ELF-1 (cell line): ENCODE measurements around the gene TEN1.

Experiments
- DNase-seq: peaks from one replicate; pipeline ENCODE4 v3.0.0-alpha.2; 2016; ENCODE audit warnings: low read depth, low spot score

The TEN1 gene

GRCh38 chr17:76005263-76006149, 26.5 kb downstream of the TEN1 start:
- peak; percentile 84 for DNase-seq

- no peak for DNase-seq
These were observed 28.2 kb downstream of the TEN1 start for GRCh38 chr17:76007131-76007849.

GRCh38 chr17:76007850-76008165, 28.8 kb downstream of the TEN1 start:
- no peak for DNase-seq

DNA sequence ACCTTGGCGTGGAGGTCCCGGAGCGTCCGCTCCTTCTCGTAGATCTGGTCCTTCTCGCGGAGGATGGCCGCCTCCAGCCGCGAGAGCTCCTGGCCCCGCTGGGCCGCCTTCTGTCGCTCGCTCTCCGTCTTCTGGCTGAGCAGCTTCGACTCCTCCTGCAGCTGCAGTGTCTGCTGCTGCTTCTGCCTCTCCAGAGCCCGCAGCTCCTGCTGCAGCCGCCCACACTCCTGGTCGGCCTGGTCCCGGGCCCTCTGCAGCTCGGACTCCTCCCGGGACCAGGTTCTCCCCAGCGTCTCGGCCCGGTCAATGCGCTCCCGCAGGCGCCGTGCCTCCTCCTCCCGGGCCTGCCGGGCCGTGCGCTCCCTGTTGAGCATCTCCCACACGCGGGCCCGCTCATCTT, 29.2 kb downstream of the TEN1 start:
- no peak for DNase-seq

DNA sequence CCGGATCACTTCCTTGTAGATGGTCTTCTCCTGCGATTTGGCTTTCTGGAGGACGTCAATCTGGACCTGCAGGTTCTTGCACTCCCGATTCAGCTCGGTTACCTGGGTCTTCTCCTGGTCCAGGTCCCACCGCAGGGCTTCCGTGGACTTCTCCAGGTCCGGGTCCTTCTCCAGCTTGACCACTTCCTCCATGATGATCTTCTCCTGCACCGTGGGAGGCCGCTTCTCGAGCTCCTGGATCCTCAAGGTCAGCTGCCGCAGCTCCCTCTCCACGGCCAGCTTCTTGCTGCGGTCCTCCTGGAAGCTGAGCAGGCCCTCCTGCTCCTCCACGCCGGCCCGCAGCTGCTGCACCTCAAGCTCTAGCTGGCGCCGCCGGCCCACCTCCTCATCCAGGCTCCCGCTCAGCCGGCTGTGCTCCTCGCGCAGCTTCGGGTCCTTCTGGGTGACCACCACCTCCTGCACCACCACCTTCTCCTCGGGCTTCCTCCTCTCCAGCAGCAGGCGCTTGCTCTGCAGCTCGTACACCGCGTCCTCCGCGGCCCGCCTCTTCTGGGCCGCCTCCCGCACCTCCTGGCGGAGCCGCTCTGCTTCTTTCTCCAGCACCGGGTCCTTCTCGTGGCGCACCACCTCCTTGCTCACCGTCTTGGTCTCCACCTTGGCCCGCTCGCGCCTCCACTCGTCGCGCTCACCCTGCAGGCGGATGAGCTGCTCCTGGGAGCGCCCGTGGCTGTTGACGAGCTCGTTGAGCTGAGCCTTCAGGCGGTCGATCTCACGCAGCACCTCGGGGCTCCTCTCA, 29.8 kb downstream of the TEN1 start:
- no peak for DNase-seq

DNA sequence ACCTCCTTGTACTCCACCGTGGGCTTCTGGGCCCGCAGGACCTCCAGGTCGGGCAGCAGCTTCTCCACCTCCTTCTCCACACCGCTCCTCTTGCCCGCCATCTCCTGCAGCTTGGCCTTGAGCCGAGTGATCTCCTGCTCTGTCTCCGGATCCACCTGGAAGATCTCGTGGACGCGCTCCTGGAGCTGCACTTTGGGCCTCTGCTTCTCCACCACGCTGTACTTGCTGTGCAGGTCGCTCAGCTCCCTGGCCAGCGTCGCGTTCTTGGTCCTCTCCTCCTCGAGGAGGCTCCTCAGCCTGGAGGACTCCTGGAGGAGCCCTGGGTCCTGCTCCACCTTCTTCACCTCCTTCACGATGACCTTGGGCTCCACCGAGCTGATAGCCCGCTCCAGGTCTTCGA, 30.4 kb downstream of the TEN1 start:
- no peak for DNase-seq

DNA sequence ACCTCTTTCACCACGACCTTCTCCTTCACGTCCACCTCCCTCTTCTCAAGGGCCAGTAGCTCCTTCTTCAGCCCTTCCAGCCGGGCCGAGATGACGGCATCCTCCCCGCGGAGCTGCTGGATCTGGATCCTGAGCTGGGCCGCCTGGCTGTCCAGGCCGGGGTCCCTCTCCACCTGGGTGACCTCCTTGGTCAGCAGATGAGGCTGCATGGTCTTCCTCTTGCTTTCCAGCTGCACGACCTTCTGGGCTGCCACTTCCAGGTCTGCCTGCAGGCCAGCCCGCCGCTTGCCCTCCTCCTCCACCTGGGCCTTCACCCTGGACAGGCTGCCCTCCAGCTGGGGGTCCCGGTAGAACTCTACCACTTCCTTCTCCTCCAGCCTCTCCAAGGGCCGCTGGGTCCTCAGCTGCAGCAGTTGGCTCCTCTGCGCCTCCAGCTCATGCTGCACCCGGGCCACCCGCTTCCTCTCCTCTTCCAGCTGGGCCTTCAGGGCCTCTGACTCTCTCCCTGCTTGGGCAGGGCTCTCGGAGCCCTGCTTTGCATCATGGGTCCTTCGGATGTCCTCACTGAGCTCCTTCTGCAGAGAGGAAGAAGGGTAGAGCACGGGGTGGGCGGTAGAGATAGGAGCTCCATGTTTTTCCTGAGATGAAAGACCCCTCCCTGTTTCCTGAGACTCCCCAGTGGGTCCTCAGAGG, 31.1 kb downstream of the TEN1 start:
- DNase-seq, result no peak

DNA sequence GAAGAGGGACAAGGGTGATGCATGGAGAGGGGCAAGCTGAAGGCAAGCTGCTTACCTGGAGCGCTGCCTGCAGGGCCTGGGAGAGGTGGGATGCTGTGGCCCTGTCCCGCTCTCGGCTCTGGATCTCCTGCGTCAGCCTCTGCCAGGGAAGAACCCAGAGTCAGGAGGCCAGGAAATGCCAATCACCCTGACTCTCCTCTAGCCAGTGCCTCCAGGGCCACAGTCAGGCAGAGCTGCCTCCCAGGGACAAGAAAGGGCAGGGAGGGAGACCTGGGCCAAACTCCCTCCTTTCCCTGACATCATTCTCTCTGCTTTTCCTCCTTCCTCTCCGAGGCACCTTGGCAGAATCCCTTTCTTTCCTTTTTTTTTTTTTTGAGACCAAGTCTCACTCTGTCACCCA, 32.9 kb downstream of the TEN1 start:
- no peak for DNase-seq

DNA sequence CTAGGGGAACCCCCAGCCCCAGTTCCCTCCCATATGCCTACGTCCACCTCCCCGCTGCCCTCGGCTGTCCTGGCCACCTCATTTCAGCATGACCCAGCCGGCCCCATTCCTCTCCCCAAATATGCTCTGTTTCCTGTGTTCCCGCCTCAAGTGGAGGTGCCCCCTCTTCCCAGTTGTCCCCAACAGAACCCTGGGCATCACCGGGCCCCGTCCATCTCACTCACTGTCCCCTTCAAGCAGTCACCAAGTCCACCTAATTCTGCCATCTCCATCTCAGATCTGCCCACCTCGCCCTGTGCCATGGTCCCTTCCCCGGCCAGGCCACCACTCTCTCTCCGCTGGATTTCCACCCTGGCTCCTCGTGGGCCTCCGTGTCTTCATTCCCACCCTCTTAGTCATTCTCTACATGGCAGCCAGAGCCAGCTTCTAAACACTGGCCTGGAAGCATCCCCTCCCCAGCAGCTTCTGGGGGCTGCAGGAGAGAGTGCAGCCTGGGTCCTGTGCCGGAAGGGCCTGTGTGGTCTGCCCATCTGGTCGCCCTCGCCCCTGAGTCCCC, 34.4 kb downstream of the TEN1 start:
- no peak for DNase-seq

GRCh38 chr17:76014100-76014924, 35.3 kb downstream of the TEN1 start:
- DNase-seq, result peak; percentile 92

- peak; percentile 49 for DNase-seq
These were observed 35.9 kb downstream of the TEN1 start for GRCh38 chr17:76014925-76015261.

GRCh38 chr17:76017481-76018339, 38.7 kb downstream of the TEN1 start:
- no peak for DNase-seq

GRCh38 chr17:76018340-76018680, 39.3 kb downstream of the TEN1 start:
- DNase-seq, result no peak

DNA sequence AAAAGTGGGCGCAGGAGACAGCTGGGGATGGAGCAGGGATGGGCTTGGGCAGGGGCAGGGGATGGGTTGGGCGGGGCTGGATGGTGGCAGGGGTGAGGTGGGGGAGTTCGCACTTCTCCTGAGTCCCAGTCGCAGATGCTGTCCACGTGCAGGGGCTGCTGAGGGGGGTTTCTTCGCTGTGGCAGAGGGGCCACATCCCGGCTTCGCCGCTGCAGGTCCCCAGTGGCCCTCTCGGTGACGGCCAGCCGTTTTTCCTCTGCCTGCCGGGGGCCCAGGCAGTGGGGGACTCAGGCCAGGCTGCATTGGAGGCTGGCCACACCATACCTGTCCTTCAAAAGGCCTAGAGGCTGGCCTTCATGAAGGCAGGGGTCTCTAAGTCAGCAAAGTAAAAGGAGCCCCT, 39.8 kb downstream of the TEN1 start:
- DNase-seq, result no peak

GRCh38 chr17:76019833-76020467, 40.9 kb downstream of the TEN1 start:
- DNase-seq, result no peak

GRCh38 chr17:76022285-76022684, 43.2 kb downstream of the TEN1 start:
- DNase-seq, result no peak

GRCh38 chr17:76022973-76023899, 44.2 kb downstream of the TEN1 start:
- DNase-seq, result no peak

GRCh38 chr17:76023900-76024237, 44.8 kb downstream of the TEN1 start:
- no peak for DNase-seq
